NCI-H2029 treated with DMSO at 0.1 percent for 48 hours (cell line): ENCODE results near the gene RBPMS2.

ENCODE experiments used
- DNase-seq: peaks from one replicate; lab custom pipeline; 2025; lab: John Stamatoyannopoulos, UW

Gene RBPMS2

DNA sequence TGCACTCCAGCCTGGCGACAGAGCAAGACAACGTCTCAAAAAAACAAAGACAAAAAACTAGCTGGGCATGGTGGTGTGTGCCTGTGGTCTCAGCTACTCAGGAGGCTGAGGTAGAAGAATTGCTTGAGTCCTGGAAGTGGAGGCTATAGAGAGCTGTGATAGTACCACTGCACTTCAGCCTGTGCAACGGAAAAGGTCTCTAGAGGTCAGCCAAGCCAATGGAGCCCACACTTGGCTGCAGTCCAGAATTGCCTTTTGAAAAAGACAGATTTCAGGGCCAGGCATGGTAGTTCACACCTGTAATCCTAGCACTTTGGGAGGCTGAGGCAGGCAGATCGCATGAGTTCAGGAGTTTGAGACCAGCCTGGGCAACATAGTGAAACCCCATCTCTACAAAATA, 8.4 kb upstream of the RBPMS2 start:
- DNase-seq = no peak

DNA sequence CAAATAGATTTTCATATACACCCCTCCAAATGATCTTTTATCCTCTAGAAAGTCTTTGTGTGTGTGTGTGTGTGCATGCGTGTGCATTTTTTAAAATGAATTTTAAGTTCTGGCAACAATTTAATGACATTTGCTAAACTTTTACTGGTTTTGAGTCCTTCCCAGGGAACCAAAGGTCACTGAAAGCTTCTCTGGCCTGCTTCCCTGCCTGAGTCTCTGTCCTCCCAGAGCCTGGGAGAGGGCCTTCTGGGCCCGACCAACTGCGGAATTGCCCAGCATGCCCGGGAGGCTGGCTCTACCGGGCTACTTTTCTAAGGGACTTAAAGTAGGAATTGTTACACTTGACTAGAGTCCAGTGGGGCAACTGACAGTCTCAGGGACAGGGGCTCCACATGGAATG, 7.4 kb upstream of the RBPMS2 start:
- DNase-seq = no peak

DNA sequence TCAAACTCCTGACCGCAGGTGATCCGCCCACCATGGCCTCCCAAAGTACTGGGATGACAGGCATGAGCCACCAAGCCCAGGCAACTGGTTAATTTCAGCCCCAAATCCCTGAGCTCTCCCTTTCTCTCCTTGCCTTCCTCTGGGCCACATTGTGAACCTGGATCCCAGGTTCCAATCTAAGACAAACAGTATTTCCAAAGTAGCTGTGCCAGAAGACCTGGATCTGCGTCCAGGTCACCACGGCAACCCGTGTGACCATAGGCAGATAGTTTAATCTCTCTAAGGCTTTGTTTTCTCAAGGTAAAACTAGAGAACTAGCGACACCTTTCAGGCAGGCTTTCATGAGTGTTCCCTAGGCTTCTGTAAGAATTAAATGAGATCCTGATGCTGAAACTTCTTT, 5.9 kb upstream of the RBPMS2 start:
- no peak for DNase-seq

DNA sequence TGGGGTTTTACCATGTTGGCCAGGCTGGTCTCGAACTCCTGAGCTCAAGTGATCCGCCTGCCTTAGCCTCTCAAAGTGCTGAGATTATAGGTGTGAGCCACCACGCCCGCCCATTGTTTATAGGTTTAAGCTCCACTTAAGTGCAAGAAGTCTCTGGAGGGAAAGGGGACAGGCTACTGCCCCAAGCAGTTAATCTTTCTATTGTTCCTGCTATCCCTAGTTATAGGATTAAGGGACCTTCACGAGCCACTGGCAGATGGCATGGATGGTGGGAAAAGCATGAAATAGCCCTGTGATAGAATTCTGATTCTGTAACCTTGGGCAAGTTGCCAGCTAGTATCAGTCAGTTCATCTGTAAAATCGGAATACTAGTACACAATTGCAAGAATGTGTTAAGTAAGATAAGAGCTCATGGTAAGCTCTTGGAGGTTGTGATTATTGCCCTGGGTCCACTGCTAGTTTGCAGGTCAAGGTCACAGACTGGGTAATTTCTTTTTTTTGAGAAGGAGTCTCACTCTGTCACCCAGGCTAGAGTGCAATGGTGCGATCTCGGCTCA, 5.3 kb upstream of the RBPMS2 start:
- DNase-seq = no peak

DNA sequence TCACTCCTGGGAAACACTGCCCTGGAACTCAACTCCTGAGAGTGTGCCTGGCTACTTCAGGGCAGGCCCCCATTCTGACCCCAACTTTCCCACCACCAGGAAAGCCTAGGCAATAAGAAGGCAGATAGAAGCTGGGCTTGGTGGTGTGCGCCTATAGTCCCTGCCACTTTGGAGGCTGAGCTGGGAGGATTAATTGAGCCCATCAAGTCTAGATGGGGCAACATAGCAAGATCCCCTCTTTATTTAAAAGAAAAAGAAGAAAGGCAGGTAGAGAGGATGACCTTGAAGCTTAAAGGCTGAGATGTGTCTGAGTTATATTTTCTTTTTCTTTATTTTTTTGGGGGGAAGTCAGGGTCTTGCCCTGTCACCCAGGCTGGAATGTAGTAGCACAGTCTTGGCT, 4.2 kb upstream of the RBPMS2 start:
- no peak for DNase-seq

DNA sequence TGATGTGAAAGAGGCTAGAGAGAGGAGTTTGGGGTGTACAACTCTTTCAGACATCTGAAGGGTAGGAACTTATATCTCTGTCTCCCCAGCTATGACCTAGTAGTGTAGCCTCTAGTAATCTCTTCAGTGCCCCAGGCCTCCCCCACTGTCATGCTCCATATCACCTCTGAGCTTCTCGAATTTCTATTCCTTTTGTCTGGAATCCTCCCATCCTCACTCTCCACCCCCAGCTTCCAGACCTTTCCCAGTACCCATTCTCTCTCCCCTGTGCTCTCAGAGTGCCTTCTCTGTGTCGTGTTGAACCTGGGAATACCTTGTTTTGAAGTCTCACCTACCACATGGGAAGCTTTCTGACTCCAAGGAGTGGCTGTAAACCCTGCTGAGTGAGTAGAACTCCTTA, 3.6 kb upstream of the RBPMS2 start:
- DNase-seq = no peak

DNA sequence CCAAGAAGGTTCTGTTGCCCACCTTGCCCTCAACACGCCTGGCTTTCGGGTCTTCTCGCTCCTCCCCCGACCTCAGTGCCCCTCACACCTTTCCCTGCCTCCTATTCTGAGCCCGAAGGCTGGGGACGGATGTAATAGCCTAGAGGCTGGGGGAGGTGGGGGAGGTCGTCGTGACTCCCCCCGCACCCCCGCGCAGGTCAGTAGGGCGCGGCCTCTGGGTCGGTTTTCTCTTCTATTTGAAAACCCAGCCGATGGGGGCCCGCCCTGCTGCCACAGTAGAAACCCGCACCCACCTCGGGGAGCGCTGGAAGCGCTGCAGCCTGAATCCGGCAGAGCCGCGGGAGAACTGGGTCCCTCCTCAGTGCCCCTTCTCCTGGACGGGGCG, 1.0 kb upstream of the RBPMS2 start:
- DNase-seq = no peak

DNA sequence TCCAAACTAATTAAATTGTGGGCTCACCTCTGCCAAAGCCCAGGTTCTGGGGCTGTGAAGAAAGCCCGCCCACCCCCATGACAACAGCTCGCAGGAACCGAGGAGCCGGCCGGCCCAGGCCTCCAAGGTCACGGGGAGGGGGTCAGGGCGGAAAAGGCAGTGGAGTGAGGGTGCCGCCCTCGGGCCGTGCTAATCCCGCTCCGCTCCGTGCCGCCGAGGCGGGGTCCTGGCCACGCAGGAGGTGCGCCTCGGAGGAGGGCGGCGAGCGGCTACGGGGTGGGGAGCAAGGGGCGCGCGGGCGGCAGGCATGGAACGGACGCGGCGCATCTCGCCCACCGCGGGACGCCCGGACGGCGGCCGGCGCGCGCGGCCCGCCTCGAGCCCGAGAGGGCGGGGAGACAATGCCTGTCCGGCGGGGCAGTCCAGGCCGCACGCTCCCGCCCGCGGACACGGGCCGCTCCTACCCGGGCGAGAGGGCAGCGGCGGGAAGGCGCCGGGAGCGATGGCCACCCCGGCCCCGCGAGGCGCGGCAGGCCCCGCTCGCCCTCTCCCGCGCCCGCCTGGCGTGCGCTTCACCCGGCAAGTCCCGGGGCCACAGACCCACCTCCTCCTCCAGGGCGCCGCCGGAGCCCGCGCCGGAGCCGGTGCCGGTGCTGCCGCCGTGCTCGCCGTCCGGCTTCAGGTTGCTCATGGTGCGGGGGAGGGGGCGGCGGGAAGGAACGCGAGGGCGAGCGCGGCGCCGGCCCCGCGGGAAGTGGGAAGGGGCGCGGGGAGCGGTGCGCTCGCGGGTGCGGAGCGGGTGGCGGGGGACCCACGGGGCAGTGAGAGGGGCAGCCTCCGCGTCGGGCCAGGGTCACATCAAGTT, 528 bp downstream of the RBPMS2 start:
- no peak for DNase-seq

DNA sequence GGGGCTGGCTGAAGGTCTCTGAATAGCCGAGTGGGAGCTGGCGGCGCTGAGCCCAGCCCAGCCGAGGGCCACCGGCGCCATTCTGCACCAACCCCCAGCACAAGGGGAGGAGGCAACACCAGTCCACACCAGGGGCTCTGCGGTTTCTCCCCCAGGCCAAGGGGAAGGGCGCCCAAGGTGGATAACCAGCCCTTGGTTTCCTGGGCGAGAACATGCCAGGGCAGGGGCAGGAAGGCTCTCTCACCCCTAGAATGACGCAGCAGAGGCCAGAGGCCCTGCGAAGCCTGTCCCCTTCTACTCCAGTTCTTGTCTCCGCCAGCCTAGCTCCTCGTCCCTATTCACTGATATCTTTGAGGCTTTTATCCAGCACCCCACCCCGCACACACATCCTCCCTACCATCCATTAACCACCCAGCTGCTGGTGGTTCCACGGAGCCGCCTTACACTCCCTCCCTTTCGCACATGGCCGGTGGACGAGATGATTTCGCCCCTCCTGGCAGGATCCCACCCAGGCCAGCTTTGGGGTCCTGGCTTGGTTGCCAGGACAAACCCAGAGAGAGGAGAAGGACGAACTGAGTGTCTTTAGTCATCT, 1.3 kb downstream of the RBPMS2 start:
- no peak for DNase-seq

DNA sequence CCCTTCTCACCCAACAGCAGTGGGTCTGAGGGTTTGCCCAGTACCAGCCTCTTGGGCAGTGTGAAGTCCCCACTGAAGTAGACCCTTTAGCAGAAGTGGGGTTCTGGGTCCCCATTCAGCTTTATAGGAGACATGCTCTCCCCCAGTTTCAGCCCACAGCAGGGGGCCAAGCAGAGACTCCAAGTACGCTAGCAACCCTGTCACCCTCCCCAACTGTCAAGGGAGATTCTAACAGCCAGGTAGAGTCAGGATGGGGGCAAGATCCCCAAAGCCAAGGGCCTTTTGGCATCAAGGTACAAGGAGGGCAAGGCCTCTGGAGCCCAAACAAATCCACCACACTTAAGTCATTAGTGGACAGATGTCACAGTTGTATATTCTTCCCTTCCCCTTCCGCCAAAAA, 1.8 kb downstream of the RBPMS2 start:
- no peak for DNase-seq

DNA sequence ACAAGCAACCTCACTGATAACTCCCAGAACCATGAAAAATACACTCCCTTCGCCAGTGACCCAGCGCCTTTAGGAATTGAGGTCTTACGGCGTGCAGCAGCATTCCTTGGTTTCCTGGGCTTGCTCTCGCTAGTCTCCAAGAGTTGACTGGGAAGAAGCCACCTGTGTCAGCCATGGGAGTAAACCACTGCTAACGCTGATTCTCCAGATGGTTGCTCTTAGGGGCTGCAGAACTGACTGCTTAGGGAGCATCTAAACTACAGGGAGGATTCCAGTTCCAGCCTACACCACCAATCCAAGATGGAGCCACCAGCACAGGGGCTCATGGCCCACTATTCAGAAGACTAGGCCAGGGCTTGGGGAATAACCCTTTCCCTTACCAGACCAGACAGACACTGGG, 2.4 kb downstream of the RBPMS2 start:
- DNase-seq = no peak

DNA sequence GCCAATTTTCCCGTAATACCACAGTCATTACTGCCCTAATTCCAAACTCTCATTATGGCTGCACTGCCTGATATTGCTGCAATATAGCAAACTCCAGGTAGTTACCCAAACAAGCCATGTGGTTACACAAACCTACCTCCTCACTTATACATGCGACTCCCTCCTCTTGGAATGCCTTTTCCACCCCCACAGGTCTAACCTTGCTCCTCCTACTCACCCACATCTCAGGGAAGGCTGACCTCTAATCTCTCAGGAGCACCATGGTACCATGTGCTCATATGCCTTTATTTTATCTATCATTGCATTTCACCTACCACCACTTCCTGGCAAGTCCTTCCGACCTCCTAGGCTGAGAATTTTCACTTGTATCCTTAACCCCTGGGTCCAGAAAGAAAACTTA, 2.9 kb downstream of the RBPMS2 start:
- no peak for DNase-seq

DNA sequence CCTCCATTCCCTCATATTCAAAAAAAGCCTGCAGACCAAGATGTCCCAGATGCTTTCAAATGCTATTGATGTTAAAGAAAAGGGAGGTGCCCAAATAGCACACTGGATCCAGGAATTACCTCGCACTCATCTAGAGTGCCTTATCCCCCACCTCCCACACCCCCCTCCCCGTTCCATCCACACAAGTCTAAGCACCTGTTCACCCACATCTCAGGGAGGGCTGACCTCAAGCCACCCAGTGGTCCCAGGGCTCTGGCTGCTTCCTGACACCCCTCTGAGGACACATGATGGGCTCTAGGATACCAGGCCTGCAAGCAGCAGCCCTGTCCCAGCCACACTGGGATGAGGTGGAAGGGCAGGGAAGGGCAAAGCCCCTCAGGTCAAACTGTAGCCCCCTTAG, 4.8 kb downstream of the RBPMS2 start:
- no peak for DNase-seq

DNA sequence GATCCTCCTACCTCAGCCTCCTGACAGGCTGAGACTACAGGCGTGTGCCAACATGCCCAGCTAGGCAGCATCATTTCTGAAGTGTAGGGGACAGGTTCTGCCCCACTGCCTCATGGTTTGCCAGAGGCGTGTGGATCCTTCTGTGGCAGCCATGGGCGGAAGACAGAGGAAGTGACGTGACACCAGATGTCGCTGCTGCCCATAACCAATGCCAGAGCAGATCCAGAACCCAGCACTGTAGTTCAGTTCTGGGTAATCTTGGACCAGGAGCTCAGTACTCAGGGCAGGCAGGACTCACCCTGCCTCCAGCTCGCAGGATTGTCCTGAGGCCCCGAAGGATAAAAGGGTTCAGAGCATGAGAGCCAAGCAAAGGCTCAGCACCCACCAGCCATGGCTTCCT, 8.2 kb downstream of the RBPMS2 start:
- DNase-seq = no peak

DNA sequence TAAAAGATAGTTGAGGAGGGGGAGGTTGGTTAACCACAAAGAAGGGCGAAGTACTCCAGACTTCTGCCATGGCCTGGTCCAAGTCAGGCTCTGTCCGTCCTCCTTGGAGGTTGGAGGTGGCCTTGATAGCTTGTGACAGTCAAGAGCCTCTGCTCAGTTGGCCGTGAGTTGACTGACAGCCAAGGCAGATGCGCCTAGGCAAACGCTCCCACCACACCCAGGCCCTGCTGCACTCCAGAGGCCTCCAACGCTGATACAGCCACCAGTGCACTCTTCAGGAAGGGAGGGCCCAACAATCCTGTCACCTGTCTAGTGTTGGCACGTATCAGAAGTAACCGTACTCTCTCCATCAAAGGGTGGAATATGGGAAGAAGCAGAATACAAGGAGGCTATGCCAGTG, 9.3 kb downstream of the RBPMS2 start:
- no peak for DNase-seq

DNA sequence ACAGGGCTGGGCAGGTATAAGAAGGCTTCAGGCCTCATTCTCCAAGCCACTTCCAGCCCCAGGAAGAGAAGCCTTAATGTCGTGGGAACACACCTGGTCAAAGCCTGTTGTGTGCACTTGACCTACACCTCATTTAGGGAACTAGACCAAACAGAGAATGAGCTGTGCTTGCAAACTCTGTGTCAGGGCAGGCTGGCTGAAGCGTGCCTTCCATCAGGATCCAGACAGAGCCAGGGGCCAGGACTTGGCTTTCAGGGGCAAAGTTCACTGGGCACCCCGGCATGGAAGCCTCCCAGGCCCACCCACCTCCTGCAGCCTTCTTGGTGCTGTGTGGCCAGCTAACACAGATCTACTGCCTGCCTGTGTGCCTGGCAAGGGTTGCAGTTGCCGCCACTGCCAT, 11.5 kb downstream of the RBPMS2 start:
- no peak for DNase-seq

DNA sequence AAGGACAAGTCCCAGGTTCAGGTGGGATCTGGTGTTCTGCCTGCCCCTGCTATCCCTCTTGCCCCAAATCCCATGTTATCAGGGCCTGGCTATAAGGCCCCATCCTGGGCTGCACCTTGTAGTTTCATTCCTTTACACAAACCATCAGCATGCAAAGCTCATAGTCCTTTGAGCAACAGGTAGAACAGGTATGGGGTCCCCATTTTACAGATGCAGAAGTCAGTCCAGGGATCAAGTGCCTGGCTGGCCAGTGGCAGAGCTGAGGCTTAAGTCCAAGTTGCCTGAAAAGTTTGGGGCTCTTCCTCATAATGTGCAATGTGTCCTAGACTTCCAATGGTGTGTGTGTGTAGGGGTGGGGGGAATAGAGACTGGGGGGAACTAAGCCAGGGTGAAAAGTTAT, 11.9 kb downstream of the RBPMS2 start:
- DNase-seq = no peak

DNA sequence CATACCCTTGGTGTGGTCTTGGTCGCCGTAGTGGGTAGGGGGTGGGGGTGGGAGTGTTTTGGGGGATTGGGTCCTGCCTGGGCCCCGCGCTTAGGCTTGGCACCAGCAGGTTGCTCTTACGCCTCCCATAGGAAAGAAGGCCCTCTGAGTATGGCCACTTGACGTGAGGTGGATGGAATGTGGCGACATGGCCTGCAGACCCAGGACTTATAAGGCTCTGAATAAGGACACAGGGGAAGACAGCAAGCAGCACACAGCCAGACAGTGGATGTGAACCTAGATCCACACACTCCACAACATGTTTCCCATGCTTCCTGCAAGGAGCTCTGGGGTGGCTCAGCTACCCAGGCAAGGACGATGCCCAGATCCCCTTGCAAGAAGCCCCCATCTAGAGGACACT, 12.4 kb downstream of the RBPMS2 start:
- no peak for DNase-seq

DNA sequence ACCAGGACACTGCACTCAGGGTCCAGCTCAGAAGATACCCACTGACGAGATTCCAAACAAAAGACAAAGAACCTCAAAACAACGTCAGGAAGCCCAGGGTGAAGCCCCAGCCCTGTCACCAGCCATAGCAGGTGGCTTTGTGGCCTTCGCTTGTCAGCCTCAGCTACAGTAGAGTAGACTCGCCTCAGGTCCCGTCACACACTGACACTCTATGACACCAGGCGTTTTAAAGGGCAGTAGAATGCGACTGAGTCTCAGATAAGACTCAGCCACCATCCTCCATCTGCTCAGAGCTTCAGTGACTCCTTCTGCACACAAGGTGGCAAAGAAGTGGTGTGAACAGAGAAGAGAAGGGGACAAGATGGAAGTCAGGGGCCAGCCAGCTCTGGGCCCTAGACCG, 12.8 kb downstream of the RBPMS2 start:
- DNase-seq = no peak

DNA sequence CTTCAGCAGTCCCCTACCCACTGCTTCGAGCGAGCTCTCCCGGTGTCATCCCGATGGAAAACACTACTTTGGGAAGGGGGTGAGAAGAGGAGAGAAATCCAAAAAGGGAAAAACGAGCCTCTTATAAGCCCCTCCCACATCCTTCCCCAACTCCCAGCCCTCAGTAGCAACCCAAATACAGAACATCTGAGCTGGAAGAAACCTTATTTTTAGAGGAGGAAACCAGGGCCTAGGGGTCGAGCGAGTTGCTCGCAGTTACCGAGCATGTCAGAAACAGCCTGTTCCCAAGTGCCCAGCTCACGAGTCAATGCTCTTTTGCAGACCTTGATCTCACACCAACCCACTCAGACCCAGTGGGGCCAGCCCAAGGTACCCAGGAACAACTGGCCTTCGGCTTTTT, 14.2 kb downstream of the RBPMS2 start:
- DNase-seq = no peak

DNA sequence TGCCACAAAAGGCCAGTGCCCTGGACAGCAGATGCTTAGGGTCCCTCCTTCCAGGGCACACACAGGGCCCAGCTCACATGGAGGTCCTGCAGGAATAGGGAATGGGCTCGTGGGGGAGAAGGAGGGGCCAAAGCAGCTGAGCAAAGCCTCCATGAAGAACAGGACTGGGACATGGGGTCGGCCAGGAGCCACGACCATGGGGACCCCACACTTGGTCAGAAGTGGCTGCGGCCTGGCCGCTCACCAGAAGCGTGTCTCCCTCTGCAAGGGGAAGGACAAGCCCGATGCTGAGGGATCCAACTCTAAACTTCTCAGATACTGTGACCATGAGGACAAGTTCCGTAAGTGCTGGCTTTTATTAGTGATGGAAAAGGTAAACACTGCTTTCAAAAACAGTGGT, 15.3 kb downstream of the RBPMS2 start:
- no peak for DNase-seq

DNA sequence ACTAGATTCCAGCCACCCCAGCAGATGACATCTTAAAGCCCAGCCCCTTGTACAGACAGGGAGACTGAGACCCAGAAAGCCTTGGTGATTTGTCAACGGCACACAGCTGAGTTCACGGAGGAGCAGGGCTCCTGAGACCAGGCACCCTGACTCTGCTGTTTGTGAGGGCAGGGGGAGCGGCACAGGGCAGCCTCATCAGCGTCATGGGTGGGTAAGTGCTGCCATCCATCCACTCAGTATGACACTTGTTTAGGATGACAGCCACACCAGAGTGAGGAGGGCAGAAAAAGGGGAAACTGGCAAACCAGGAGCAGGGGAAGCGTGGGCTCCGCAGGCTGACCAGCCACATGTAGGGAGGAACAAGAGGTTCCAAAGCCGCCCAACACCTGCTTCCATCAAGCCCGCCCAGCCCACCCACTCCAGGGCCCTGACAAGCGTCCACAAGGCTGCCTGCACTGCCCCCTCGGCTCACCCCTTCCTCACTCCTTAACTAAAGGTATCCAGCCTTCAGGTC, 19.9 kb downstream of the RBPMS2 start:
- no peak for DNase-seq

DNA sequence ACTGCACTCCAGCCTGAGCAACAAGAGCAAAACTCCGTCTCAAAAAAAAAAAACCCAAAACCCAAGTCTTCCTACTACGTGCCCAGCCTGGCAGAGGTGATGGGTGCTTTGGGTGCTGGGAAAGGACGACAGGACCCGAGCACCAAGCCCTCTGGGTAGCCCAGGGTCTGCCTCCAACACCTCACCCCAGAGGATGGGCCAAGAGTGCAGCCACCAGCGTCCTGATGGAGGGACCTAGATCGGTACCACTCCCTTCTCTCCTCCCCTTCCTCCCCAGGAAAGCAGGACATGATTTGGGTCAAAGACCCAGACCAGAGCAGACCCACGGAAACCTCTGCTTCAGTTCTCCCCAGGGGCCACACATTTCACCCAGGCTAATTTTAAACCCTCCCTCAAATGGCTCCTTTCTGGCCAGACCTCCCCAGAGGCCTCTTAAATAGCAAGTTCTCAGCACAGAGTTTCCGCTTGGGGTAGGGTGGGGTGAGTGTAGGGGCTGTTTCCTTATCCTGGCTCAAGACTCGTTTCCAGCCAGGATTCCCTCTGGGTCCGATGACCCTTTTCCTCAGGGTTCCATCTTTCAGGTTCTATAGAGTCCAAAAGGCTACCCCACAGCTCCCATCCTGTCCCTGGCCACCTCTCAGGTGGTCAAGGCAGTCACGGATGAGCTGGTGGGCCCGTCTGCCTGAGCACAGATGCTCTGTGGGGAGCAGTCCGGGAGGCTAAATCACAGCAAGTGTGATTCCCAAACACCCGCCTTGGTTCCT, 20.5 kb downstream of the RBPMS2 start:
- no peak for DNase-seq
